Myometrial cell (primary cell): ENCODE measurements around the gene SPTBN5. TPM values are rescaled to one million over a fixed set of nuclear protein-coding genes. Genes with fewer than 3 reads are reported as not detected.

ENCODE experiments used
- total RNA-seq: library from RNA; depleted of rRNA; stranded (reverse); fragments of >200 nt; gene quantifications from 2 replicates; pipeline ENCODE4 v1.2.3, GENCODE V29; 2015

Gene SPTBN5
- under 0.01 and 0.18 TPM in 2 replicates for total RNA-seq

GRCh38 chr15:41893422-41894250 lies at the start of gene SPTBN5:
TSS of gene SPTBN5 (minus strand) at chr15:41894053. CDS start at chr15:41893497, 556 bp downstream.

GRCh38 chr15:41838400-41838897 lies 55.4 kb downstream of the SPTBN5 start, which contains the start of gene PLA2G4B:
TSS of gene PLA2G4B (plus strand) at chr15:41838847. CDS start at chr15:41838914, 67 bp downstream.

GRCh38 chr15:41827880-41828806 lies 65.7 kb downstream of the SPTBN5 start, which contains the start of gene JMJD7:
TSS of gene JMJD7 (plus strand) at chr15:41828092. CDS start at chr15:41828125, 33 bp downstream.

Other genes starting within 250 kb of the SPTBN5 start
- 7.5 and 10.6 TPM in 2 replicates for gene MGA, start 233.6 kb downstream of the SPTBN5 start, total RNA-seq
- gene MAPKBP1, start 119.6 kb downstream of the SPTBN5 start, total RNA-seq, result 9.7 and 10.1 TPM in 2 replicates
- gene JMJD7, start 66.0 kb downstream of the SPTBN5 start, total RNA-seq, result 7.8 and 20.9 TPM in 2 replicates
- 0.29 and 1.4 TPM in 2 replicates for gene PLA2G4B, start 55.2 kb downstream of the SPTBN5 start, total RNA-seq
- 30.8 and 33.0 TPM in 2 replicates for gene EHD4, start 78.5 kb upstream of the SPTBN5 start, total RNA-seq
- not detected in 2 replicates for gene PLA2G4E, start 127.0 kb upstream of the SPTBN5 start, total RNA-seq
- not detected in 2 replicates for gene PLA2G4D, start 200.5 kb upstream of the SPTBN5 start, total RNA-seq